ENCODE measurements around the gene ABI1. TPM values are rescaled to one million over a fixed set of nuclear protein-coding genes. Genes with fewer than 3 reads are reported as not detected.

ABI1 gene
- total RNA-seq, 1 experiment from 2014 or later, result 33.9 TPM

- no peak for TF ChIP-seq AFF4 (CRISPR knock-in tag; IDR thresholded peaks at IDR 0.05; ENCODE audit: borderline replicate concordance)
- TF ChIP-seq ZNF512 (CRISPR knock-in tag; IDR thresholded peaks at IDR 0.05; ENCODE audit: borderline replicate concordance), result no peak
- TF ChIP-seq NR1H2 (CRISPR knock-in tag; IDR thresholded peaks at IDR 0.05), result no peak
- no peak for TF ChIP-seq ZNF532 (CRISPR knock-in tag; IDR thresholded peaks at IDR 0.05; ENCODE audit: borderline replicate concordance)
- TF ChIP-seq TEAD4 (CRISPR knock-in tag; IDR thresholded peaks at IDR 0.05), result no peak
- TF ChIP-seq CREB1 (CRISPR knock-in tag; IDR thresholded peaks at IDR 0.05), result no peak
- no peak for TF ChIP-seq E2F4 (CRISPR knock-in tag; IDR thresholded peaks at IDR 0.05; ENCODE audit: borderline replicate concordance, low read depth)
- TF ChIP-seq NR3C1 (CRISPR knock-in tag; conservative IDR thresholded peaks at IDR 0.05; ENCODE audit: low read depth), result no peak
These were observed 114.7 kb downstream of the ABI1 start (continued) for GRCh38 chr10:26746061-26746460.

GRCh38 chr10:26743841-26744240 lies 116.9 kb downstream of the ABI1 start:
- Mint-ChIP-seq H3K36me3 (peaks cover 64% of the 10 kb centered on the region), H3K27me3 (ENCODE audit: low read depth) (no peaks in the 10 kb centered on the region), H3K9me3 (no peaks in the 10 kb centered on the region), H3K4me3 (no peak overlapping the region), H3K4me1 (peaks cover 12% of the 10 kb centered on the region), H3K27ac (peak overlapping the region; percentile 79)
- ATAC-seq (no peak), DNase-seq (ENCODE audit: low spot score) (no peak)
- POLR2A ChIA-PET, result no interaction called here
- CTCF ChIA-PET, result interaction anchor here (1.1 to 1.2 kb wide), 2 partner anchors 18 to 139 kb away, joined by 3 to 5 read pairs; no protein-coding TSS in a partner anchor
- no peak for TF ChIP-seq TCF7 (CRISPR knock-in tag; IDR thresholded peaks at IDR 0.05; ENCODE audit: low read depth)
- no peak for TF ChIP-seq SP1 (CRISPR knock-in tag; conservative IDR thresholded peaks at IDR 0.05)
- no peak for TF ChIP-seq ZNF219 (CRISPR knock-in tag; IDR thresholded peaks at IDR 0.05; ENCODE audit: borderline replicate concordance)
- TF ChIP-seq ZNF532 (CRISPR knock-in tag; IDR thresholded peaks at IDR 0.05; ENCODE audit: borderline replicate concordance), result no peak
- no peak for TF ChIP-seq ATF1 (CRISPR knock-in tag; IDR thresholded peaks at IDR 0.05)
- TF ChIP-seq IRF1 (CRISPR knock-in tag; IDR thresholded peaks at IDR 0.05), result no peak
- TF ChIP-seq ATF6 (CRISPR knock-in tag; IDR thresholded peaks at IDR 0.05), result no peak
- no peak for TF ChIP-seq FOXK1 (CRISPR knock-in tag; IDR thresholded peaks at IDR 0.05)
- no peak for TF ChIP-seq ETV6 (CRISPR knock-in tag; IDR thresholded peaks at IDR 0.05)
- no peak for TF ChIP-seq MXD4 (CRISPR knock-in tag; IDR thresholded peaks at IDR 0.05; ENCODE audit: borderline replicate concordance)
- TF ChIP-seq NR2C2 (CRISPR knock-in tag; IDR thresholded peaks at IDR 0.05), result no peak
- TF ChIP-seq NR1H2 (CRISPR knock-in tag; IDR thresholded peaks at IDR 0.05), result no peak
